Stimulated activated naive CD8-positive, alpha-beta T cell treated with anti-CD3 and anti-CD28 coated beads, Interleukin-15, amount 100 ng/mL, for 72 hours (primary cell): ENCODE results near the gene USP21.

Experiments
- ATAC-seq: fragments of 150-1000 bp; cut with Tn5 transposase; 2 replicates; pipeline ENCODE4 v1.10.0; 2021; ENCODE audit warnings: mild to moderate bottlenecking, moderate library complexity
- DNase-seq, 2 donors: peaks; one replicate each; pipeline ENCODE4 v3.0.0; 2021 to 2022
- H3K27ac Mint-ChIP-seq, 2 donors: one replicate each; pipeline ENCODE4 v1.8.0; 2022; ENCODE audit warnings: mild to moderate bottlenecking in 2 of 2, mixed read lengths in 2 of 2, moderate library complexity in 2 of 2
- H3K27me3 Mint-ChIP-seq: one replicate; pipeline ENCODE4 v1.8.0; 2022; ENCODE audit warnings: mixed read lengths
- H3K4me1 Mint-ChIP-seq: one replicate; pipeline ENCODE4 v1.8.0; 2022; ENCODE audit warnings: mild to moderate bottlenecking, mixed read lengths
- H3K4me3 Mint-ChIP-seq, 2 donors: one replicate each; pipeline ENCODE4 v1.8.0; 2022; ENCODE audit warnings: mild to moderate bottlenecking in 2 of 2, mixed read lengths in 2 of 2, moderate library complexity in 1 of 2
- H3K9me3 Mint-ChIP-seq, 2 donors: one replicate each; pipeline ENCODE4 v1.8.0; 2022; ENCODE audit warnings: mixed read lengths in 2 of 2

The USP21 gene

DNA sequence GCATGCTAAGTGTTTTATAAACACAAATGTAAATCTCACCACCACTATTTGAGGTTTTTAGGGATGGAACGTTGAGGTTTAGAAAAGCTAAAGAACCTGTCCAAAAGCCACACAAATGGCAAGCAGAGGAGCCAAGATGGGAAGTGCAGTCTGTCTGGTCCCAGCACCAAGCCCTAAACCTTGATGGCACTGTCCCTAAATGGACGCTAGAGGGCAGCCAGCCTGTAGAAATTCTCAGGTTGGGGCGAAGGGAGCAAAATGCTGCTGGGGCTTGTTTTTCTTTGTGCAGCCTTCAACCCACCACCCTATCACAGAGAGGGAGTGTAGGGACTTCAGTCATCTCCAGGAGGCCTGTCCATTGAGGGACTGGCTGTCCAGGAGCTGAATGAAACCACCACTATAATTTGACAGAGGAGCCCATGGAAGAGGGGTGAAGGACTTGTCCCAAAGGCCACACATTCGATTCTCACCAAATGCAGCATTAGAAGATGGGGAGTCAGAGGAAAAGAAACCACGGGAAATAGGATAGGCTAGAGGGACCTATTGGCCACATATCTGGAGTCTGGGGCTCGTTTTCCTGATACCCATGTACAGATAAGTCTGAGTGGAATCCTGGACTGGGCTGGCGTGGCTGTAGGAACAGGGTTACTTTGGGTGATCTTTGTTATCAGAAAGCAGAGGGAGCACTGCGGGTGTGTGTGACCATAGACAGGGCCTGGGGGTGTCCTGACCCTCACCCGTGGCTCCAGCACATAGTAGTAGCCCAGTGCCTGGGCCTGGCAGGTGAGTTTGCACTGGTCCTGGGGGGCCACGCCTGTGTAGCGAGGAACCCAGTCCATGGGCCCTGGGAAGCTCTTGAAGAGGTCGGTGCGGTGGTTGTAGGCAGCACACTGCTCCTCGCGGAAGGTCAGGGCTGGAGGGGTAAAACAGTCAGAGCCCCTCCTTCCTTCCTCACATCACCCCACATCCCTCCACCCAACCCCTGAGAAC, 33.5 kb downstream of the USP21 start:
- H3K4me1 Mint-ChIP-seq, result peaks cover 56% of the 10 kb centered on the region
- ATAC-seq (peak; percentile 87), DNase-seq (peak; percentile 60 to 65)
- H3K4me3 Mint-ChIP-seq, result peak overlapping the region in 1 of 2 donors; percentile 13
- H3K27ac Mint-ChIP-seq, result peak overlapping the region in 1 of 2 donors; percentile 6
- H3K9me3 Mint-ChIP-seq, result no peaks in the 10 kb centered on the region
- no peaks in the 10 kb centered on the region for H3K27me3 Mint-ChIP-seq

- Mint-ChIP-seq H3K27me3 (no peaks in the 10 kb centered on the region), H3K4me1 (peaks cover 58% of the 10 kb centered on the region), H3K9me3 (no peaks in the 10 kb centered on the region), H3K27ac (no peak overlapping the region), H3K4me3 (no peak overlapping the region)
- DNase-seq, result no peak
- no peak for ATAC-seq
These were observed 34.4 kb downstream of the USP21 start for GRCh38 chr1:161193561-161194235.

DNA sequence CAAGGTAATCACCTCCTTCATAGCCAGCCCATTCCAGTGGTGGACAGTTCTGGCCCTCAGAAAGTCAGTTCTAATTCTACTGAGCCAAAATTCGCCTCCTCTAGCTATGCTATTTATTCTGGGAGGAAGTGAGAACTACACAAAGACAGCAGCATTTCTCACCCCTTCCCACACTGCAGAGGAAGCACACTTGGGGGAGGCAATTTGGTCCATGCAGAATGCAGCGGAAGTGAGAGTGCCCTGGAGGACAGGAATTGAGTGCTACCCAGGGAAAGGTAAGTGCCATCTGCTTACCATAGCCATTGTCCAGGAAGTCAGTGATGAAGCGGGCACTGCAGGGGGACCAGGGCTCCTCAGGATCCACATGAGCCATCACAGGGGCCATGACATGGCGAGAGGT, 35.9 kb downstream of the USP21 start:
- no peak for ATAC-seq
- H3K27ac Mint-ChIP-seq, result peak overlapping the region; percentile 3 to 30

DNA sequence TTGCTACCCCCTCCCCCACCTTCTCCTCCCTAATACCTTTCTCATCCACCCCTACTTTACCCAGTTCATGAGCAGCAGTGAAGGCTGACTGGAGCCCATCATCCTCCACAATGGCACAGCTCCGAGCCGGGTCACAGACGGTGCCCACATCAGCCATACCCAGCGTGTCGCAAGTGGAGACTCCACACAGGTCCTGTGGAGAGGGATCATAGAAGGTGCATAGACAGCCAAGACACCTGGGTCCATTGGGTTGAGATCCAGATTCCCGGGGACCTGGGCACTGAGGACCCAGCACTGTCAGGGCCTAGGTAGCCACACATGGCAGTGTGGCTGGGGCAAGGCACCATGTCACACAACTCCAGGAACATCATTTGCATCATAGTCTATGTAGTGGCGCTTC, 36.8 kb downstream of the USP21 start:
- DNase-seq (no peak), ATAC-seq (no peak)
- peaks cover 75% of the 10 kb centered on the region for H3K4me1 Mint-ChIP-seq
- H3K27me3 Mint-ChIP-seq, result no peaks in the 10 kb centered on the region
- H3K9me3 Mint-ChIP-seq, result no peaks in the 10 kb centered on the region
- H3K4me3 Mint-ChIP-seq, result no peak overlapping the region
- H3K27ac Mint-ChIP-seq, result no peak overlapping the region

More for the DNA sequence above, 35.9 kb downstream of the USP21 start:
- H3K4me3 Mint-ChIP-seq, result no peak overlapping the region
- peaks cover 65% of the 10 kb centered on the region for H3K4me1 Mint-ChIP-seq
- DNase-seq, result no peak
- no peaks in the 10 kb centered on the region for H3K27me3 Mint-ChIP-seq
- no peaks in the 10 kb centered on the region for H3K9me3 Mint-ChIP-seq

DNA sequence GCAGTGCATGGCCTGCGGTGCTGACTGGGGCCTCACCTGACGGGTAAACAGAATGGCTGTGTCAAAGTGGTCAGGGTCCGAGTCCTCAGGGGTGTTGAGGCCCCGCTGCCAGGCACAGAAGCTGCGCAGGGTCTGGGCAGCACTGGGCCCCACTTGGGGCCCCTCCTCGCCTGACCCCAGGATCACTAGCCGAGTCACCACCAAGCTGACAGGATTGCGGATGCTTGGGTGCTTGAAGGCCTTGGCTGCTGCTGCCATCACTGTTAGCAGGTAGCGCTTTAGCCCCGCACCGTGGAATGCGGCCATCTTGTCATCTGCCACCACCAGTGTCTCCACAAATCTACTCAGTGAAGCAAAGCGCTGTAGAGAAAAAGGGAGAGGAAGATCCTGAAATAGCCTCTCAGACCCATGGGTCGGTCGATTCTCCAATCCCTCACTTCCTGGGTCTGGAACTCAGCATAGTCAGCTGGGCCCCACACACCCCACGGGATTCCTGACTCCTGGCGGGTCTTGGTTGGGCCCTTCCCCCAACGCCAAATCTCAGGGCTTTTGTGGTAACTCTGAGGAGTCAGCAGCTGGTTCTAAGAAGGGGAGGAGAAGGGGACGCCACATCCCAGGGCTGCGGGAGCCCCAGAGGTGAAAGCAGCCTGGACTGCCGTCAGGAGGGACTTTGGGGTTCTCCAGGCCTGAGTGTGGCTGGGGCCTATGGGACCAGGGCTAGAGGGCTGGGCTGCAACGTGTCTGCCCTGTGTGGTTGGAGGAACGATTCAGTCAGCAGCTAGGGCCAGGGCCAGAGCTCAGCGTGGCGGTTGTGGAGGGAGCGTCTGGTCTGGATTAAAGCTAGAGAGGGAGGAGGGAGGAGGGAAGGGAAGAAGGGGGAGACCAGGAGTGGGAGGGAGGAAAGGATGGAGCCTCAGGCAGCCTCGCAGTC, 37.5 kb downstream of the USP21 start:
- DNase-seq (no peak), ATAC-seq (no peak)
- Mint-ChIP-seq H3K9me3 (no peaks in the 10 kb centered on the region), H3K4me3 (no peak overlapping the region), H3K27ac (peak overlapping the region in 1 of 2 donors; percentile 66), H3K4me1 (peaks cover 81% of the 10 kb centered on the region), H3K27me3 (no peaks in the 10 kb centered on the region)

DNA sequence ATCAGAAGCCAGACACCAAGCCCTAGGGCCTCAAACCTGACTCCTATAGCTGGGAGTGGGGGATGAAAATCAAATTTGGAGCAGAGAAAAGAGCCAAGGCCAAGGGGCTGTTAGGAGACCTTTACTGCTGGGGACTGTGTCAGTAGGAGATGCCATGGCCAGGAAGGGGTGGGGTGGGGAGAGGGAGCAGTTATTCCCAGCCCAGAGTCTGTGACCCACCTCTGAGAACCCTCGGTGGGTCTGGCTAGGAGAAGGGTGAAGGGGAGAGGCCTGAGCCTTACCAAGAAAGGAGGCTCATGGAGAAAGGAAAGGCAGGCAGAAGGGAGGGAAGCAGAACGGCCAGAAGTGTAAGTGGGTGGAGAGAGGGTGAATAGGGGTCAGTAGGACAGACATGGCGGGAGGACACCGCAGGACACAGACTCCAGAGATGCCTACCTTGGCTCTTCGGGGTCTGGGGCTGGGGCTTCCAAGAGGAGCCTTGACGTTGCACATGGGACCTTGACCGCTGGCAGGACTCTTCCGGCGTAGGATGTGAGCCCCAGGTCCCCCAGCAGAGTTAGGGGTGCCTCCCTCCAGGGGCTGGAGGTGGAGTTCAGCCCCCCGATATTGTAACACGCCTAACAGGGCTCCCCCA, 38.4 kb downstream of the USP21 start:
- DNase-seq (no peak), ATAC-seq (no peak)
- H3K27me3 Mint-ChIP-seq, result no peaks in the 10 kb centered on the region
- H3K9me3 Mint-ChIP-seq, result no peaks in the 10 kb centered on the region
- peaks cover 79% of the 10 kb centered on the region for H3K4me1 Mint-ChIP-seq
- H3K27ac Mint-ChIP-seq, result peak overlapping the region; percentile 61 to 66
- H3K4me3 Mint-ChIP-seq, result no peak overlapping the region

GRCh38 chr1:161198194-161198896, 39.0 kb downstream of the USP21 start:
- ATAC-seq (no peak), DNase-seq (no peak)
- H3K4me3 Mint-ChIP-seq, result no peak overlapping the region
- H3K27me3 Mint-ChIP-seq, result no peaks in the 10 kb centered on the region
- H3K9me3 Mint-ChIP-seq, result no peaks in the 10 kb centered on the region
- peak overlapping the region in 1 of 2 donors; percentile 68 for H3K27ac Mint-ChIP-seq
- peaks cover 78% of the 10 kb centered on the region for H3K4me1 Mint-ChIP-seq

GRCh38 chr1:161198897-161199431, 39.7 kb downstream of the USP21 start, which contains the start of gene ADAMTS4:
Gene ADAMTS4 (minus strand): TSS chr1:161199054. CDS start chr1:161198627, 427 bp downstream.
- Mint-ChIP-seq H3K9me3 (no peaks in the 10 kb centered on the region), H3K27ac (peak within 1 kb of the TSS; percentile 92 to 95), H3K4me3 (peak within 1 kb of the TSS; percentile 90 to 91), H3K4me1 (peaks cover 82% of the 10 kb centered on the region), H3K27me3 (no peaks in the 10 kb centered on the region)
- ATAC-seq, result no peak
- no peak for DNase-seq

DNA sequence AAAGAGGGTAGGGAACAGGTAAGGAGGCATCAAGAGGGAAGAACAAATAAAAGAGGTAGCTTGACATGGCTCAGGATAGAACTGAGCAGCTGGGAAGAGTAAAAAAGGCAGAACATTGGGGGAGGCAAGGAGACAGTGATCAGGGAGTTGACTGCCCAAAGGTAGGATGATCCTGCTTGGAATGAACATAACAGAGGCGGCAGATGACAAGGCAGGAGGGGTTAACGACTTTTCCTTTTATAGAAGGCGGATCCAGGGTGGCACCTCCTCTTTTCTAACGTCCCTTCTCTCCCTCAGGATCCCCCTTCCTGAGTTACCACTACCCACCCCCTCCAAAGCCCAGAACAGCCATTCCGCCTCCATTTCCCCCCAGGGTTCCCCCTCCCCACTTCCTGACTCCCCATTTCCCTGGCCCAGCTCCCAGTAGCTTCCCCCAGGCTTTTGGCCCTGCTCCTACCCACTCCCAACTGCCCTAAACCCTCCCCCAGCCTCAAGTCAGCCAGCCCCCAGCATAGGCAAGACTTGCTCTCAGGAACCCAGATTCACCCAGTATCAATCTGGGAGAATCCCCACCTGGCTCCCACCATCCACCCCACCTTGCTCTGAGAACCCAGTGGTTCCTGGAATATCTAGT, 40.3 kb downstream of the USP21 start:
- H3K4me3 Mint-ChIP-seq, result peak overlapping the region; percentile 90 to 91
- H3K4me1 Mint-ChIP-seq, result peaks cover 88% of the 10 kb centered on the region
- no peak for DNase-seq
- no peak for ATAC-seq
- H3K27ac Mint-ChIP-seq, result peak overlapping the region; percentile 92 to 95
- H3K9me3 Mint-ChIP-seq, result no peaks in the 10 kb centered on the region
- H3K27me3 Mint-ChIP-seq, result no peaks in the 10 kb centered on the region

DNA sequence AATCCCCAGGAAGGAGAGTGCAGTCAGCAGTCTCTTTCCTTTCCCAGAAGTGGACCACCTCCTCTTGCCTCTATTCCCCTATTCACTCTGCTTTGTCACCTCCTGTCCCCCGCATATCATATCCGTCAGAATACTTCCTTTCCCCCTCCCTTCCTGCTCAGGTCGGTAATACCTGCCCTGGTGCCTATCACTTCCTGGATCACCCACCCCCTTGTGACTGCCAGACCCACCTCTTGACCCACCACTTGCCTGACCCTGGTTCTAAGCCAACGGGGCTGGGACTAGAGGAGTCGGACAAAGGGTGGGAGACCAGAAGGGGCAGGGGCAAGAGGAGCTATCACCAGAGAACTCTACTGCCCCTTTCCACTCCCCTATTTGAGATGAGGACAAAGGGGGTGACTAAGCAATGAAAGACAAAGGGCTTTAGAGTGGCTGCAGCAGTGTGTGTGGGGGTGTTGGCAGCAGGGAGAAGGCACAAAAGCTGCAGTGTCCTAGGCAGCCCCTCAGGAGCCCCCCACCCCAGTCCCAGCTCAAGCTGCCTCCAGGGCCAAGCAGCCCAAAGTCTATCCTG, 41.2 kb downstream of the USP21 start:
- H3K27me3 Mint-ChIP-seq, result no peaks in the 10 kb centered on the region
- DNase-seq (peak in 1 of 2 donors; percentile 46), ATAC-seq (peak; percentile 52)
- H3K9me3 Mint-ChIP-seq, result no peaks in the 10 kb centered on the region
- peak overlapping the region; percentile 90 to 91 for H3K4me3 Mint-ChIP-seq
- peaks cover 87% of the 10 kb centered on the region for H3K4me1 Mint-ChIP-seq
- H3K27ac Mint-ChIP-seq, result peak overlapping the region; percentile 92 to 95

DNA sequence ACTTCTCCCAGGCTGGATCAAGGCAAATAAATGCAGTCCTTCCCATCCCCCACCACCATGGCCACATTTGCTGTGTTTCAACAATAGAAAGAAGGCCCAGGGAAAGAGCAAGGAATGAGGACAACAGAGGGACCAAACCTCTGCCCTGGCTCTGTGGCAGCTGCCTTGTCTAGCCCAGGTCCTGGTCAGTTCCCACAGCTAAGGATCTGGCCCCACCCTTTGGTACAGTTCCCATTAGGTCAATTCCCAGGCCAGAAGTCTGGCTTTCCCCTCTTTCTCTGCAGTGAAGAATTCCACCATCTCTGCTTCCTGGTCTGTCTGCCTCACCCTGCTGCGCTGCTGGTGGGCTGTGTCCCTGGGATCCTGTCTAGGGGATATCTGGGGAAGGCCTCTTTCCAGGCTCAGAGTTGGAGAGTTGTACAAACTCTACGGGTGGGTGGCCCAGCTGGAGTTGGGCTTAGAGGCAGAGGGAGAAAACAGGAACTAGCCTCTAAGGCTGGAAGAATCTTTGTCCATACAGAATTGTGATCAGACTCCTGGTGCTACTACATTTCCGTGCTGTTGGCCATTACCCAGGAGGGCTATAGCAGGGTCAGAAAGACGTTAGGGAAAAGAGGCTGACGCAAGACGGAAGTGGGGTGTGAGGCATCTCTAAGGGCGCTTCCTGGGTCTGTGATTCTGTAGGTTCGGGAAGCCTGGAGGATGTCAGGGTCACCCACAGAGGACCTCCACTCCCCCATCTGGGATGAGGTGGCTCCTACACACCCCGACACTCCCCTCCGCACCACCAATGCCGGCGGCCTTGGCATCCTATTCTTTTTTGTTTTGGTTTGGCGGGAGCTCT, 41.9 kb downstream of the USP21 start:
- Mint-ChIP-seq H3K4me1 (peaks cover 87% of the 10 kb centered on the region), H3K4me3 (peak overlapping the region; percentile 90 to 91)
- no peak for DNase-seq

GRCh38 chr1:161201836-161202712, 42.8 kb downstream of the USP21 start, which contains the start of gene NDUFS2:
Gene NDUFS2 (plus strand): TSS chr1:161202367. CDS start chr1:161202386, 19 bp downstream.
- H3K4me1 Mint-ChIP-seq, result peaks cover 87% of the 10 kb centered on the region
- peak; percentile 97 for ATAC-seq
- H3K27me3 Mint-ChIP-seq, result no peaks in the 10 kb centered on the region
- H3K27ac Mint-ChIP-seq, result peak within 1 kb of the TSS; percentile 97 to 98
- H3K9me3 Mint-ChIP-seq, result no peaks in the 10 kb centered on the region
- peak; percentile 89 to 95 for DNase-seq
- peak within 1 kb of the TSS; percentile 90 to 91 for H3K4me3 Mint-ChIP-seq

More for the DNA sequence above, 41.9 kb downstream of the USP21 start:
- no peak for ATAC-seq
- Mint-ChIP-seq H3K27me3 (no peaks in the 10 kb centered on the region), H3K27ac (peak overlapping the region; percentile 97 to 98), H3K9me3 (no peaks in the 10 kb centered on the region)
